PC-3 (cell line): ENCODE measurements around the gene TMEM271.

Experiments
- EZH2phosphoT487 ChIP-seq: fragments of 300-600 bp; sonication (generic); IDR thresholded peaks from 2 replicates; pipeline ENCODE4 v1.6.1; 2018; ENCODE audit warnings: mild to moderate bottlenecking, antibody characterized with exemption, low read length, borderline replicate concordance
- TF ChIP-seq, protein P1 (sequence below): fragments of 300-600 bp; sonication (generic); conservative IDR thresholded peaks from 2 replicates; pipeline ENCODE4 v1.5.1; 2017; ENCODE audit warnings: antibody characterized with exemption, low read depth, mild to moderate bottlenecking, low read length

DNA sequence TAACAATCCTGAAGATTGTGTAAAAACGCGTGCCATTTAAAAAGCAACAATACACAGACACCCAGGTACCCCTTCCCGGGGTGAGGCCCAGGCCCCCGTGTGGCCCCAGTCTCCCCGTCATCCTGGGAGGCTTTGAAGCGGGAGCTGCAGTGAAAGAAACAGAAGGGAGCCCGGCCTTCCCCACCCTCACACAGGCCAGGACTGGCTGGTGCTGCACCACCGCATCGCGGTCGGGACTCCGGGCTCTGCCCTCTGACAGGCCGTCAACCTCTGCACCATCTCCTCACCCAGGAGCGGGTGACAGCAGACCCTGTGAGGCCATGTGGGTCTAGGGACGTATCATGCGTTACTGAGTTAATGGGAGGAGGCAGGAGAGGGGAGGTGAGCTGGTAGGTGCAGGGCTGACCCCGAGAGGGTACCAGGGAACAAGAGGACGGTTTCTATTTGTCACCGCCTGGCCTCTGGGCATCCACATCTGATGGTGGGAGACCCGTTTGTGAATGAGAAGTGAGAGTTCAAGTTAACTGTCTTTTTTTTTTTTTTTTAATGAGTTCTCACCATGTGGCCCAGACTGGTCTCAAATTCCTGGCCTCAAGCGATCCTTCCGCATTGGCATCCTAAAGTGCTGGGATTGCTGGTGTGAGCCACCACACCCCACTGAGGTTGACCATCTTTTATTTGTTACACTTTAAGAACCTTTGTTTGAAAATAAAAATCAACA, 49.7 kb downstream of the TMEM271 start:
- TF ChIP-seq, protein P1, sequence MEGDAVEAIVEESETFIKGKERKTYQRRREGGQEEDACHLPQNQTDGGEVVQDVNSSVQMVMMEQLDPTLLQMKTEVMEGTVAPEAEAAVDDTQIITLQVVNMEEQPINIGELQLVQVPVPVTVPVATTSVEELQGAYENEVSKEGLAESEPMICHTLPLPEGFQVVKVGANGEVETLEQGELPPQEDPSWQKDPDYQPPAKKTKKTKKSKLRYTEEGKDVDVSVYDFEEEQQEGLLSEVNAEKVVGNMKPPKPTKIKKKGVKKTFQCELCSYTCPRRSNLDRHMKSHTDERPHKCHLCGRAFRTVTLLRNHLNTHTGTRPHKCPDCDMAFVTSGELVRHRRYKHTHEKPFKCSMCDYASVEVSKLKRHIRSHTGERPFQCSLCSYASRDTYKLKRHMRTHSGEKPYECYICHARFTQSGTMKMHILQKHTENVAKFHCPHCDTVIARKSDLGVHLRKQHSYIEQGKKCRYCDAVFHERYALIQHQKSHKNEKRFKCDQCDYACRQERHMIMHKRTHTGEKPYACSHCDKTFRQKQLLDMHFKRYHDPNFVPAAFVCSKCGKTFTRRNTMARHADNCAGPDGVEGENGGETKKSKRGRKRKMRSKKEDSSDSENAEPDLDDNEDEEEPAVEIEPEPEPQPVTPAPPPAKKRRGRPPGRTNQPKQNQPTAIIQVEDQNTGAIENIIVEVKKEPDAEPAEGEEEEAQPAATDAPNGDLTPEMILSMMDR, result no peak
- no peak for TF ChIP-seq EZH2phosphoT487
